Measurements from ENCODE around the gene ABCA10.
A peak's percentile ranks its signal among the peaks of the same experiment; 100 is the strongest.
"Not testable (repeated sequence)": the region's sequence is repeated elsewhere in the genome, so short reads cannot be mapped to it uniquely, and the experiment has no call there.

The ABCA10 gene

GRCh38 chr17:69230939-69231338 lies 2.3 kb upstream of the ABCA10 start:
- DNase-seq (ENCODE audit: low read depth, low spot score): no peak

GRCh38 chr17:69228018-69228417 lies 606 bp downstream of the ABCA10 start:
- no peak for DNase-seq (ENCODE audit: low read depth, low spot score)

- no peak for DNase-seq (ENCODE audit: low read depth, low spot score)
Observed at GRCh38 chr17:69227541-69227940, 1.1 kb downstream of the ABCA10 start.

DNA sequence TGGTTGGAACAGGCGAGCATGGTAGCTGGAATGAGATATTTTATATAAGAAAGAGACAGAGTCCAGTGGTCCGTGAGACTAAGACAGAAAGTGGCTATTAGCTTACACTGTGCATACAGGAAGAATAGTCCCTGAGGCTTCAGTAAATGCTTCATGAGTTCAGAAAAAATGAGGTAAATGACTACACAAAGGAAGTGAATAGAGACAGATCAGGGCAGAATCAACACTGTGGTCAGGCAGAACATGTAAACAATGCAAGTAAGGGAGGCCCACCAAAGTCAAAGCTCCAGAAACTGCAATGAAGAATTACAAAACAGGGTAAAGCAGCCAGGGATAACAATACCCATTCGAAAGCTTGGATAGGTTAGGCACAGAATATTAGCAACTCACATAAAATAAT lies 4.8 kb downstream of the ABCA10 start:
- DNase-seq (ENCODE audit: low read depth, low spot score): peak; percentile 17

- DNase-seq (ENCODE audit: low read depth, low spot score): no peak
Observed at GRCh38 chr17:69222707-69223258, 5.8 kb downstream of the ABCA10 start.

DNA sequence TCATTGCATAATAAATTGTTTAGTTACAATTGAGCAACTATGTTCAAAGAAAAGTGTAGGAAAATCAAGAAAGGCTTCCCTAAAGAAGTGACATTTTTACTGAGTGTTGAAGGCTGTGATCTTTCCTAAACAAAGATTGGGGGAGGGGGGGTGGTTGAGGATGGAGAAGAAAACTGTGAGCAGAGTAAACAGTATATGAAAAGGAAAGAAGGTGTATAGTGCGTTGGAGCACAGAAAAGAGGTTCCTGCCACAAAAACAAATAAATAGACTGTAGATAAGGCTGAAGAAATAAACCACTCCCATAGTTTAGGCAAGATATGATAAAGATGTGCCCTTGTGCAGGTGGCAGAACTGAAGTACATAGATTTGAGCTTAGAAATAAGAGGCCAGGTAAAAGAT lies 8.5 kb downstream of the ABCA10 start:
- no peak for DNase-seq (ENCODE audit: low read depth, low spot score)

- no peak for DNase-seq (ENCODE audit: low read depth, low spot score)
Observed at GRCh38 chr17:69218986-69219385, 9.6 kb downstream of the ABCA10 start.

GRCh38 chr17:69213059-69213813 lies 15.4 kb downstream of the ABCA10 start:
- DNase-seq (ENCODE audit: low read depth, low spot score): no peak

- DNase-seq (ENCODE audit: low read depth, low spot score): no peak
Observed at GRCh38 chr17:69208640-69209039, 20.0 kb downstream of the ABCA10 start.

- no peak for DNase-seq (ENCODE audit: low read depth, low spot score)
Observed at GRCh38 chr17:69207151-69207550, 21.5 kb downstream of the ABCA10 start.

DNA sequence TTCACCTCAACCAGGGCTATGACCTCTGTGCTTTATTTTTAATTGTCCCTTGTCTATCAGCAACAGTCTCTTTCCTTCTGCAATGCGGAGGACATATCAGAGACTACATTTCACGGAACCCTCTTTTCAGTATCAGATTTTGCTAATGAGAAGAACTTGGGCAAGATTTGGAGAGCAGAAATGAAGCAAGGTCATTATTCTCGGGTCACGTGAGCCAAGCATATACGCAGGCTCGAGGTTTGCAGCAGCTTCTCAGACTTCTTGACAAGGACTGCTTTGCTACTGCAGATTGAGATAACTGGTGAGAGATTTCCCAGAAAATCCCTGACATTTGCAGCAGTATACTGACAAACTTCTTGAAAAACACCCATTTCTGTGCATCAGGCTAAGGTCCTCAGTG lies 30.4 kb downstream of the ABCA10 start:
- no peak for DNase-seq (ENCODE audit: low read depth, low spot score)

GRCh38 chr17:69196105-69196653 lies 32.4 kb downstream of the ABCA10 start:
- not testable (repeated sequence) for DNase-seq (ENCODE audit: low read depth, low spot score)

- no peak for DNase-seq (ENCODE audit: low read depth, low spot score)
Observed at GRCh38 chr17:69192754-69193153, 35.9 kb downstream of the ABCA10 start.

DNA sequence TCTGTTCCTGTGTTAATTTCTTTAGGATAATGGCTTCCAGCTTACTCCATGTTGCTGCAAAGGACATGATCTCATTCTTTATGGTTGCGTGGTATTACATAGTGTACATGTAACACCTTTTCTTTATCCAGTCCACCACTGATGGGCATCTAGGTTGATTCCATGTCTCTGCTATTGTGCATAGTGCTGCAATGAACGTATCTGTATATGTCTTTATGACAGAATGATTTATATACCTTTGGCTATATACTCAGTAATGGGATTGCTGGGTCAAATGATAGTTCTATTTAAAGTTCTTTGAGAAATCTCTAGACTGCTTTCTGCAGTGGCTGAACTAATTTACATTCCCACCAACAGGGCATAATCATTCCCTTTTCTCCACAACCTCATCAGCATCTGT lies 39.8 kb downstream of the ABCA10 start:
- no peak for DNase-seq (ENCODE audit: low read depth, low spot score)

- no peak for DNase-seq (ENCODE audit: low read depth, low spot score)
Observed at GRCh38 chr17:69188064-69188463, 40.6 kb downstream of the ABCA10 start.

GRCh38 chr17:69187294-69187693 lies 41.3 kb downstream of the ABCA10 start:
- no peak for DNase-seq (ENCODE audit: low read depth, low spot score)

GRCh38 chr17:69179227-69179952 lies 49.2 kb downstream of the ABCA10 start:
- no peak for DNase-seq (ENCODE audit: low read depth, low spot score)

- no peak for DNase-seq (ENCODE audit: low read depth, low spot score)
Observed at GRCh38 chr17:69176457-69176795, 52.2 kb downstream of the ABCA10 start.

DNA sequence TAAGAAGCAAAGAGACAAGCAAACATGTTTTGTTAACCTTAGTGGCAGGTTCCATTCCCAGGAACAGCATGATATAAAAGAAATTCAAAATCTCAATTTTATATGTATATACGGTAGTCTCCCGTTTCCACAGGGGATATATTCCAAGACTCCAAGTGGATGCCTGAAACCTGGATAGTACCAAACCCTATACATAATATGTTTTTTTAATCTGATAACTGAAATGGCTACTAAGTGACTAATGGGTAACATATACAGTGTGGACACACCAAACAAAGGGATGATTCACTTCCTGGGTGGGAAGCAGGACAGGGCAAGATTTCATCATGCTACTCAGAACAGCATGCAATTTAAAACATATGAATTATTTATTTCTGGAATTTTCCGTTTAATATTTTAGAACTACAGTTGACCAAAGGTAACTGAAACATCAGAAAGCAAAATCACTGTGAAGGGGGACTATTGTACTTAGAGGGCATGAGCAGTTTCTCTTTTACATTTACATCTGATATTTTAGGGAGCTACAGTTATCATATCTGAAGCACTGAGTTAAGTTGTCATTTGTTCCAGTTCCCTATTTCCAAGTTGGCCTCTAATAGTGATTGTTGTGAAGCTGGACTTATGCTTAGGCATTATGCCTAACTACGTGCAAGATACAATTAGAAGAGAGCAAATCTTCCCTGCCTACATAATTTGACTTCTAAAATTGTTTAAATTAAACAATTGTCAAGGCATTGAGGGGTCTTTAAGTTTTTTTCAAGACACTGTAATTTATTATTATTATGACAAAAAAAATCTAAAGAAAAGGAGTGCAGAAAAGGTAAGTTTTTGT lies 52.8 kb downstream of the ABCA10 start:
- peak; percentile 16 for DNase-seq (ENCODE audit: low read depth, low spot score)

DNA sequence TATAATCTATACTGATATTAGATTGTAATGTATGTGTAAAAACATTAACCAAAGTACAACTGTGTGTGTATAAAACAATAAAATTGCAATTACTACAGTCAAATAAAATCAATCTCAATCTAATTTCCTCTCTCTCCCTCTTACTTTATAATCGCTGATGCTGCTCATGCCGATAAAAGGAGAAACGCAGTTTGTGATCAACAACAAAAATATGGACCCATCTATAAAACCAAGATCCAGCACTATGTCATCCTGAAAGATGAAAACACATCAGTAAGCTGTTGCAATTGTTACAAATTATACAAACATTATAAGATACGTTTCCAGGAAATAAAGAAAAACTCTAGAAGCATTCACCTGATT lies 53.4 kb downstream of the ABCA10 start:
- DNase-seq (ENCODE audit: low read depth, low spot score): no peak

- DNase-seq (ENCODE audit: low read depth, low spot score): no peak
Observed at GRCh38 chr17:69173118-69173517, 55.5 kb downstream of the ABCA10 start.

DNA sequence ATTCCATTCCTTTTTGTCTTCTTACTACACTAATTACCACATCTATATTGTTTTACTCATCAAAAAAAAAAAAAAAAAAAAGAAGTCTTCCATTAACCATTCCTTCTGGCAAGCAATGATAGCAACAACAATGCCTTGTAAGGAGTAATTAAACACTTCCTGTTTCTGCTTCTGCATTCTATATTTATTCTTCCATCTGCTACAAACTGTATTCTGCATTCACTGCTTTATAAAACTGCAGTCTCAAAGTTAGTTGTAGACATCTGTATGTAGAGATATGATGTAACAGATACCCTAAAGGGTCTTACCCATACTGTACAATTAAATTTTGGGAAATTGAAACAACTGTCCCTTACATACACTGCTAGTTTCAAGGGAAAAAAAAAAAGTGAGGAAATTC lies 58.2 kb downstream of the ABCA10 start:
- DNase-seq (ENCODE audit: low read depth, low spot score): no peak
